CD4-positive, alpha-beta T cell (primary cell): ENCODE measurements around the gene PXDN. TPM values are rescaled to one million over a fixed set of nuclear protein-coding genes. Genes with fewer than 3 reads are reported as not detected.

Experiments
- ATAC-seq: fragments of 200-7000 bp; cut with Tn5 transposase; one replicate; pipeline ENCODE4 v1.10.0; 2022; ENCODE audit warnings: mild to moderate bottlenecking; ENCODE audit not compliant: poor library complexity
- CTCF ChIA-PET: fragments of 350-600 bp; sonication (Branson Sonifier 250); formaldehyde crosslinking; loops from one replicate; lab custom pipeline; 2021; ENCODE audit warnings: antibody characterized with exemption, inconsistent platforms; lab: Charles Lee
- POLR2A ChIA-PET: fragments of 350-600 bp; sonication (Branson Sonifier 250); formaldehyde crosslinking; loops from one replicate; lab custom pipeline; 2021; ENCODE audit warnings: antibody characterized with exemption, inconsistent platforms; lab: Charles Lee
- DNase-seq, 14 experiments: peaks; one replicate each; pipeline ENCODE4 v3.0.0-alpha.2; 2013 to 2020; ENCODE audit warnings: mixed read lengths in 2 of 14
- H3K27ac ChIP-seq, 2 donors: one replicate each; pipeline versions ENCODE4 v1.5.1 to v1.7.0; 2013; ENCODE audit warnings: low read length in 2 of 2, low read depth in 1 of 2, mild to moderate bottlenecking in 1 of 2
- H3K27me3 ChIP-seq, 2 experiments: 1 replicate in 1 of 2; 2 replicates in 1 of 2; pipeline versions ENCODE4 v1.6.1 to v1.7.0; 2013; ENCODE audit warnings: low read length in 2 of 2, control low read depth in 1 of 2, mild to moderate bottlenecking in 1 of 2, moderate library complexity in 1 of 2; ENCODE audit not compliant: insufficient read depth in 2 of 2, control insufficient read depth in 1 of 2
- H3K36me3 ChIP-seq: one replicate; pipeline ENCODE4 v1.6.1; 2013; ENCODE audit warnings: low read length, control low read depth; ENCODE audit not compliant: insufficient read depth
- H3K4me1 ChIP-seq: one replicate; pipeline ENCODE4 v1.6.1; 2013; ENCODE audit warnings: low read length, control low read depth; ENCODE audit not compliant: insufficient read depth
- H3K4me3 ChIP-seq: one replicate; pipeline ENCODE4 v1.5.1; 2013; ENCODE audit warnings: mild to moderate bottlenecking, low read length, moderate library complexity
- H3K9me3 ChIP-seq, 2 experiments: 1 replicate in 1 of 2; 2 replicates in 1 of 2; pipeline versions ENCODE4 v1.6.1 to v1.7.0; 2013; ENCODE audit warnings: low read length in 2 of 2, mild to moderate bottlenecking in 2 of 2, control low read depth in 1 of 2, moderate library complexity in 1 of 2; ENCODE audit not compliant: control insufficient read depth in 1 of 2, insufficient read depth in 1 of 2
- H3K27ac Mint-ChIP-seq: one replicate; pipeline ENCODE4 v1.8.0; 2020; ENCODE audit warnings: mixed read lengths
- H3K27me3 Mint-ChIP-seq: one replicate; pipeline ENCODE4 v1.8.0; 2021; ENCODE audit warnings: mixed read lengths
- H3K36me3 Mint-ChIP-seq: one replicate; pipeline ENCODE4 v1.8.0; 2021; ENCODE audit warnings: low read depth, mixed read lengths
- H3K4me1 Mint-ChIP-seq: one replicate; pipeline ENCODE4 v1.8.0; 2021; ENCODE audit warnings: low read depth, mixed read lengths
- H3K4me3 Mint-ChIP-seq: one replicate; pipeline ENCODE4 v1.8.0; 2020; ENCODE audit warnings: mild to moderate bottlenecking, mixed read lengths
- H3K9me3 Mint-ChIP-seq: one replicate; pipeline ENCODE4 v1.8.0; 2020; ENCODE audit warnings: mixed read lengths
- intact Hi-C, 2 experiments: fragments of 100-400 bp; cut with DNase I in 1 of 2; cut with micrococcal nuclease in 1 of 2; formaldehyde crosslinking; loops; one replicate each; pipeline versions ENCODE4 v1.15.1 to v1.9.0; 2023 to 2025; cut with DNase I, micrococcal nuclease
- total RNA-seq, 174 experiments: library from RNA in 2 of 174; stranded (reverse) in 2 of 174; gene quantifications; one replicate each; pipeline ENCODE4 v1.2.3 and lab custom pipeline; 2021 to 2026
- TF ChIP-seq, protein P1 (sequence below): fragments of 200-600 bp; IDR thresholded peaks from one replicate; pipeline ENCODE4 v1.8.0; 2022; ENCODE audit warnings: antibody characterized with exemption, mild to moderate bottlenecking

Gene PXDN
- total RNA-seq, 2 experiments from 2014 or later, result 0.47 to 0.84 TPM

DNA sequence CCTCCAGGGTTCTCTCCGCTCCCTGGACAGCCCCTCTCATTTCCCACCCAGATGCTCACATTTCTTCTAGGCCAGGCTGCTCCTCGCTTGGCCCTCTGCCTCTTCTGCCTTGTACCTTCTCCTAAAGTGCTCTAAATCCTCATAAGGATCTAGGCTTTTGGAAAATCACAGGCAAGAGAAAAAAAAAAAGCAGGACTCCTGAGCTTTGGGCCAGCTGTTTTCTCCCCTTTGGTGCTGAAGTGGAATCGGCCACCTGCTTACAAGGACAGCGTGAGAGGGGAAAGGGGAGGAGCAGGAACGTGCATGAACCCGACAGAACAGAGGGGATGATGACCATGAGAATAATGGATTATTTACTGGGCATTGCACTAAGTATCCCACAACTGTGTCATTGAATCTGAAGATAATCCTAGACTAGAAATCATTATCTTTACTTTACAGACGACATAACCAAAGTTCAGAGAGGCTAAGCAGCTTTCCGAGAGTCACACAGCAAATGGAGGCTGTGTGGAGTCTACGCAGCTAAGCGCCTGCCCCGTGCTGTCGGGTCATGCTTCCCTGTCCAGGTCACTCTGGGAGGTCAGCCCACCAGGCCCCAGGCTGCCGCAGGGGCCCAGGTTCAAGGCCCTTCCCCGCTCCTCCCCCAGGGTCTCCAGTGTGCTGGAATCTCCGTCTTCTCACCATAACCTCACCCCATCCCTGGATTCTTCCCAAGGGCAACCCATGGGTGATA lies 141.9 kb downstream of the PXDN start:
- no peak overlapping the region for H3K4me3 ChIP-seq
- DNase-seq, result no peak
- no peaks in the 10 kb centered on the region for H3K36me3 Mint-ChIP-seq
- no peaks in the 10 kb centered on the region for H3K36me3 ChIP-seq
- ChIA-PET POLR2A (no interaction called here), CTCF (no interaction called here)
- H3K9me3 ChIP-seq, result peaks cover 0 to 34% of the 10 kb centered on the region in 2 experiments
- ATAC-seq, result no peak
- H3K27ac ChIP-seq, result no peak overlapping the region
- H3K27me3 ChIP-seq, result no peaks in the 10 kb centered on the region
- H3K9me3 Mint-ChIP-seq, result no peaks in the 10 kb centered on the region
- no peaks in the 10 kb centered on the region for H3K4me1 Mint-ChIP-seq
- peaks cover 5% of the 10 kb centered on the region for H3K27me3 Mint-ChIP-seq
- TF ChIP-seq, protein P1, sequence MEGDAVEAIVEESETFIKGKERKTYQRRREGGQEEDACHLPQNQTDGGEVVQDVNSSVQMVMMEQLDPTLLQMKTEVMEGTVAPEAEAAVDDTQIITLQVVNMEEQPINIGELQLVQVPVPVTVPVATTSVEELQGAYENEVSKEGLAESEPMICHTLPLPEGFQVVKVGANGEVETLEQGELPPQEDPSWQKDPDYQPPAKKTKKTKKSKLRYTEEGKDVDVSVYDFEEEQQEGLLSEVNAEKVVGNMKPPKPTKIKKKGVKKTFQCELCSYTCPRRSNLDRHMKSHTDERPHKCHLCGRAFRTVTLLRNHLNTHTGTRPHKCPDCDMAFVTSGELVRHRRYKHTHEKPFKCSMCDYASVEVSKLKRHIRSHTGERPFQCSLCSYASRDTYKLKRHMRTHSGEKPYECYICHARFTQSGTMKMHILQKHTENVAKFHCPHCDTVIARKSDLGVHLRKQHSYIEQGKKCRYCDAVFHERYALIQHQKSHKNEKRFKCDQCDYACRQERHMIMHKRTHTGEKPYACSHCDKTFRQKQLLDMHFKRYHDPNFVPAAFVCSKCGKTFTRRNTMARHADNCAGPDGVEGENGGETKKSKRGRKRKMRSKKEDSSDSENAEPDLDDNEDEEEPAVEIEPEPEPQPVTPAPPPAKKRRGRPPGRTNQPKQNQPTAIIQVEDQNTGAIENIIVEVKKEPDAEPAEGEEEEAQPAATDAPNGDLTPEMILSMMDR, result no peak
- no peaks in the 10 kb centered on the region for H3K4me1 ChIP-seq
- no peak overlapping the region for H3K4me3 Mint-ChIP-seq
- intact Hi-C loops, result no loop called here
- H3K27ac Mint-ChIP-seq, result no peak overlapping the region

DNA sequence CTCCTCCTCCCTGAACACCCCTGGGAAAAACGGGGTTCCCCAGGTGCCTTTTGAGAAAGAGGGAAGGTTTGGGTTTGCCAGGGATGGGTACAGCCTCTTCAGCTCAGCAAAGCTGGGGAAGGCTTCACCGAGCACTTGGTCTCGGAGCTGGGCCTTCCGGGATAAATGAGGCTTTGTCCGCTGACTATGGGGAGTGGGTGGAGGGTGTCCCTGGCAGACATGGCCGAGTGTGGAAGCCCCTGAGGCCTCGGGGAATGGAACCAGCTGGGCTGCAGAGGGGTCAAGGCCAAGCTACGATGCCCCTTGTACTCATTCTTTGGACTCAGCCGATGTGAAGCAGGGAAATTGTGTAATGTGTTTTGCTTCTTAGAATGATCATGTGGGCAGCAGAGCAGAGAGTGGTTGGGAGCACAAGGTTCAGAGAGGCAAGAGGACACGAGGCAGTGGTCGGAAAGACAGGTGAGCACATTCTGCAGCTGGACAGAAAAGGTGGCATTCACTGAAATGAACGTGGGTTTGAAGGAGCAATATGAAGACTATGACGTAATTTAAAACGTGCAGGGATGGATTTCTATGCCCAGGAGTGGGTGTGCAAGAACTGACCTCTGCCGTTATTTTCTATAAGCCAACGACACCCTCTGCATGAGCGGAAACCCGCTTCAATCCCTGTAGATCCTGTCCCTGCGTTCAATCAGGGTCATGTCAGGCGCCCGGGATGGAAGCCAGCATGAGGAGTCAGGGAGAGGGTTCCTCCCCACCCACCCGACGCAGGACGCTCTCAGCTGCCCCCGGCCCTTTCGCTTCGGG lies 142.6 kb downstream of the PXDN start:
- POLR2A ChIA-PET, result no interaction called here
- Mint-ChIP-seq H3K27me3 (peaks cover 5% of the 10 kb centered on the region), H3K4me3 (no peak overlapping the region)

DNA sequence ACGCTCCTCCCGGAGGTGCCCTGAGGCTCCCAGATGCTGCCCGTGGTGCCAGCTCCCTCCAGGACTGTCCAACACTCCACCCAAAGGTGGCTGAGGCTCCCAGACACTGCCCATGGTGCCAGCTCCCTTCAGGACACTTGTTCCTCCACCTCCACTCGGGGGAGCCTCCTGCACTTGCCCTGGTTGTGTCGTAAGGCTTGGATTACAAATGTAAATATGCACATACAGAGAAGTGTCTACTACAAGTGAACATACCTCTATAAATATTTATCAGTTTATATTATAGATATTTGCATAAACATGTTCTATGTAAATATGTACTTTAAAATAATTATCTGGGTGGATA lies 143.3 kb downstream of the PXDN start:
- H3K27me3 Mint-ChIP-seq, result peaks cover 5% of the 10 kb centered on the region
- no peaks in the 10 kb centered on the region for H3K4me1 Mint-ChIP-seq
- H3K9me3 Mint-ChIP-seq, result no peaks in the 10 kb centered on the region
- Histone ChIP-seq H3K27me3 (no peaks in the 10 kb centered on the region), H3K4me3 (no peak overlapping the region), H3K9me3 (peaks cover 0 to 46% of the 10 kb centered on the region in 2 experiments), H3K4me1 (no peaks in the 10 kb centered on the region), H3K27ac (no peak overlapping the region), H3K36me3 (no peaks in the 10 kb centered on the region)
- TF ChIP-seq, protein P1, result no peak
- intact Hi-C loops, result no loop called here
- ATAC-seq (no peak), DNase-seq (no peak)
- no peak overlapping the region for H3K27ac Mint-ChIP-seq
- no peak overlapping the region for H3K4me3 Mint-ChIP-seq
- ChIA-PET POLR2A (no interaction called here), CTCF (no interaction called here)
- H3K36me3 Mint-ChIP-seq, result no peaks in the 10 kb centered on the region

More for the DNA sequence above, 142.6 kb downstream of the PXDN start:
- Histone ChIP-seq H3K27ac (no peak overlapping the region), H3K27me3 (no peaks in the 10 kb centered on the region), H3K4me1 (no peaks in the 10 kb centered on the region), H3K4me3 (no peak overlapping the region), H3K36me3 (no peaks in the 10 kb centered on the region), H3K9me3 (peaks cover 0 to 40% of the 10 kb centered on the region in 2 experiments)
- DNase-seq, result no peak
- Mint-ChIP-seq H3K9me3 (no peaks in the 10 kb centered on the region), H3K27ac (no peak overlapping the region), H3K4me1 (no peaks in the 10 kb centered on the region), H3K36me3 (no peaks in the 10 kb centered on the region)
- intact Hi-C loops, result no loop called here
- TF ChIP-seq, protein P1, result no peak
- ATAC-seq, result no peak
- CTCF ChIA-PET, result no interaction called here
